Measurements from ENCODE around the gene EID2B.

The EID2B gene

DNA sequence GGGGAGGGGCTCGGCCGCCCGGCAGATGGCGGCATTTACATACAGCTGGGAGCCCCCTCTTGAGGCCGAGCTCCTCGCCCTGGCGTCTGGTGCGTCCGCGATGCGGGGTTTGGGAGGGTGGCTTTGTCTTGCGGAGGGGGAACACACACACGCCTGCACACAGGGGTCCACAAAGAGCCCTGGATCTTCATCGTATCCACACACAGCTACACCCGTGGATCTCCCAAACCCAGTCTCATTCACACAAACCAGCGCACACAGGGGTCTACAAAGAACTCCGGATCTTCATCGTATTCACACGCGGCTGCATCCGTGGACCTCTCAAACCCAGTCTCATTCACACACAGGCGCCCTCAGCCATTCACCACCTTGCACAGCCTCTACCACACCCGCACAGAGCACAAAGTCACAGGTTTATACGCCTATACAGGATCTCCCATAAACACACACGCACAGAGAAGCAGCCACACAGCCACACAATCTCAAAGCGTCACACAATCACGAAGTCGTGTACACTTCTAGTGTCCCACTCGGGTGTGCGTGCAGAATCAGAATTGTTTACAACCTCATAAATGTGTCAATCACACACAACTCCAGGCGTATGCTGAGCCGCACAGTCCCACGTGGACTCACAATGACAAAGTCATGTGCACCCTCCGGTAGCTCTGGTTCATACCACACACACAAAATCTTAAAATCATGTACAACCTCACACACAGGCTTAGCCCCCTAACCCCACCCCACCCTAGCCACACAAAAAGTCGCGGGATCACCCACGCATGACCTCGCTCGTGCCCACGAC is 34.5 kb downstream of the EID2B start:
- peak; percentile 89 for DNase-seq

DNA sequence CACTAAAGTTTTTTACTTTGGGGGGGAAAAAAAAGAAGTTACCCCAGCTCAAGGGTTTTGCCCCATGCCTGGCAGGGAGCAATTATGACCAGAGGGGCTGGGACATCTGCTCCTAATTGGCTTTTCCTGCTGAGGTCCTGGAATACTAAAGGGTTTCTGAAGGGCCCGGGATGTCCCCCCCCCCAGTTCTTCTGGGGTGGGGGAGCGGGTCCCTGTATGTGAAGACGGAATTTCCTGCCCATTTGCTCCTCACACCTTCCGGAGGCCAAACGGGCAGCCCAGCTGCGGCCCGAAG is 35.0 kb downstream of the EID2B start:
- DNase-seq: no peak

DNA sequence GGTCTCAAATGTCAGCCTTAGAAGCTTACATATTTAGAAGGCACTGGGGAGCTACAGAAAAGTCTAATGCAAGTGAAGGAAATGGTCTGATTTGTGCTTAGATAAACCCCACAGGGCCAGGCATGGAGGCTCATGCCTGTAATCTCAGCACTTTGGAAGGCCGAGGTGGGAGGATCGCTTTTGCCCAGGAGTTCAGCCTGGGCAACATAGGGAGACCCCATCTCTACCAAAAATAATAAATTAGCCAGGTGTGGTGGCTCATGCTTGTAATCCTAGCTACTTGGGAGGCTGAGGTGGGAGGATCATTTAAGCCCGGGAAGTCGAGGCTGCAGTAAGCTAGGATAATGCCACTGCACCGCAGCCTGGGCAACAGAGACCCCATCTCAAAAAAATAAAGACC is 36.6 kb downstream of the EID2B start:
- DNase-seq: no peak

DNA sequence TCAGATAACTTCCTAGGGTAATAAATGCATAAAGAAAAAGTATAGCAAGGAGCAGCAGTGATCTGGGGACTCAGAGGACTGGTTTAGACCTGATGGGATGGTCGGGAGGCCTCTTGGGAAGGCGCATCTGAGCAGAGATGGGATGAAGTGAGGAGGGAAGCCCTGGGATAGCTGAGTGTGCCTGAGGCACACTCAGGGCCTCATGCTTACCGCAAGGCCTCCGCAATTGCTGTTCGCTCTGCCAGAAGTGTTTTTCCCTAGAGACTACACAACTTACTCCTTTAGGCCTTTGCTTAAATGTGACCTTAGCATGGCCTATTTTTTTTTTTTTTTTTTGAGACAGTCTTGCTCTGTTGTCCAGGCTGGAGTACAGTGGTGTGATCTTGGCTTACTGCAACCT is 38.0 kb downstream of the EID2B start:
- DNase-seq: no peak

DNA sequence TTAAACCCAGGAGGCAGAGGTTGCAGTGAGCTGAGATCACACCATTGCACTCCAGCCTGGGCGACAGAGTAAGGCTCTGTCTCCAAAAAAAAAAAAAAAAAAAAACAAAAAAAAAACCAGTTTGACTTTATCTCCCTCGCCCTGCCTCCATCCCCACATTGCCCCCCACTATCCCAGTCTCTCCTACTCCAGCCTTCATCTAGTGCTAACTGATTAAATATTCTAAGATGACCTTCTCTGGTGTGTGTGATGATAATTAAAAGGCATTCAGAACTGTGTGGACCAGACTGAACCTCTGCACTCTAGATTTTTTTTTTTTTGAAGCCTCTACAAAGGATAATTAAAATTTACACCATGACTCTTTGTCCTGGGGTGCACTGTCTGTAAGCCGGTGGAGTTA is 39.9 kb downstream of the EID2B start:
- no peak for DNase-seq

GRCh38 chr19:39492225-39492624 is 40.4 kb downstream of the EID2B start:
- no peak for DNase-seq

DNA sequence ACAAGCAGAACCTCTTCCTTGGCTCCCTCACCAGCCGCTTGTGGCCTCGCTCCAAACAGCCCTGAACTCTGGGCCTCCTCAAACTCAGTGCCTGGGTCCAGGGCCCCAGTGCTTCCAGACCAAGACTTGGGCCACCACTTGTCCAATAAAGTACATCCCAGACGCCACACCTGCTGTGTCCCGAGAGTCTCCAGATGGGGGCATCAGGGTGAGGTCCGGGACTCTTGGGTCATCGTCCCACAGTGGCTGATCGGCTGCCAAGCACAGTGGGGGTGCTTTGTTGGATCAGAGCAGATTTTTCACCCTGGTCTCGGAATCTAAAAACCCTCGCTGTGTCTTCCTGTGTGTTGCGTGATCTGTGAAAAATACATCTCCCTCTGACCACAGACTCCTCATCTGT is 42.9 kb downstream of the EID2B start:
- DNase-seq: no peak

GRCh38 chr19:39483141-39483540 is 49.5 kb downstream of the EID2B start:
- no peak for DNase-seq

- no peak for DNase-seq
These were observed 51.0 kb downstream of the EID2B start for GRCh38 chr19:39481676-39482075.

DNA sequence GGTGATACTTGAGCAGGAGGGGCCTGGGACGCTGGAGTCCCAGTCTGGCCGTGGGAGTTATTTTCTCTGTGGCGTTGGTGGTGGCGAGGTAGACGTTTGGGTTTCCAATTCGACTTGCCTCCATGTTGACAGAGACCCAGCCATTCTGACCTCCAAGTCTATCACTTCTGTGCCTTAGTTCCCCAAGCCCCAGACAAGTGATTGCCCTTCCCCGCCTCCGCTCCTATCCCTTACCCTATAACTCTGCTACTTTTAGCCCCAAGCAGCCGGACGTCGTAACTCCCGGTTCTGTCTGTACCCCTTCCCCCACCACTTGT is 51.5 kb downstream of the EID2B start:
- no peak for DNase-seq

All from NCI-H2107 (cell line).